HG03139 (cell line): ENCODE measurements around the gene ZNRD2.
"Not testable (repeated sequence)": the region's sequence is repeated elsewhere in the genome, so short reads cannot be mapped to it uniquely, and the experiment has no call there.

Source experiments
- ATAC-seq: cut with Tn5 transposase; IDR thresholded peaks from one replicate; pipeline ENCODE4 v1.9.1; 2021; ENCODE audit not compliant: unreplicated experiment

ZNRD2 gene

GRCh38 chr11:65555693-65556231 is 14.5 kb upstream of the ZNRD2 start:
- ATAC-seq: no peak

DNA sequence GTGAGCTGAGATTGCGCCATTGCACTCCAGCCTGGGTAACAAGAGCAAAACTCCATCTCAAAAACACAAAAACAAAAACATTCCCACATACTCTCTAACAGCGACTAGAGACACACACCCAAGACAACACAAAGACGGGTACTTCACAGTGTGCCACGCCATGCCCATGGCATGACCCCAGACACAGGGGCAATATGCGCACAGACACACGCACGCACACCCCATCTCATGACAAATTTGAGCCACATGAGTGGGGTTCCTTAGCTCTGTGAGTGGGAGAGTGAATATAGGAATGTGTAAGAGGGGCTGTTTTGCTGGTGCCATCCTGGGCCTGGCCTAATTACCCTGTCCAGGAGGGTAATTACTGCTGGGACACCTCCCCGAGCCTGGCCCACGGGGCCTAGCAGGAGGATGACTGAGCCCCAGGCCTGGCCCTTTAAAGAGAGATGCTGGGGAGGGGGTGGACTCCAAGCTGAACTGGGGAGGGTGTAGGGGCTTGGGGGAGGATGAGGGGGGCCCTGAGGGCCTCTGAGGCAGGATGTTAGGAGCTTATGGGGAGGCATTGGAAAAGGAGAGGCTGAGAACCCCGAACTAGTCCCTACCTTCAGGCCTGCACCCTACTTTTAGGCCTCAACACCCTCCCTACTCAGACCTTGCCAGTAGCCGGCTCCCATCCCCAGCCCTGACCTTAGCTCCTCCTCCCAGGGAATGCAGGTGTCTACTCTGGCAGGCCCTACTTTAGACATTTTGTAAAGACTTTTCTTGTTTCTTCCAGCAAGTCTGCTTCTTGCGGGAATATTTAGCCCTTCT is 13.6 kb upstream of the ZNRD2 start:
- no peak for ATAC-seq

DNA sequence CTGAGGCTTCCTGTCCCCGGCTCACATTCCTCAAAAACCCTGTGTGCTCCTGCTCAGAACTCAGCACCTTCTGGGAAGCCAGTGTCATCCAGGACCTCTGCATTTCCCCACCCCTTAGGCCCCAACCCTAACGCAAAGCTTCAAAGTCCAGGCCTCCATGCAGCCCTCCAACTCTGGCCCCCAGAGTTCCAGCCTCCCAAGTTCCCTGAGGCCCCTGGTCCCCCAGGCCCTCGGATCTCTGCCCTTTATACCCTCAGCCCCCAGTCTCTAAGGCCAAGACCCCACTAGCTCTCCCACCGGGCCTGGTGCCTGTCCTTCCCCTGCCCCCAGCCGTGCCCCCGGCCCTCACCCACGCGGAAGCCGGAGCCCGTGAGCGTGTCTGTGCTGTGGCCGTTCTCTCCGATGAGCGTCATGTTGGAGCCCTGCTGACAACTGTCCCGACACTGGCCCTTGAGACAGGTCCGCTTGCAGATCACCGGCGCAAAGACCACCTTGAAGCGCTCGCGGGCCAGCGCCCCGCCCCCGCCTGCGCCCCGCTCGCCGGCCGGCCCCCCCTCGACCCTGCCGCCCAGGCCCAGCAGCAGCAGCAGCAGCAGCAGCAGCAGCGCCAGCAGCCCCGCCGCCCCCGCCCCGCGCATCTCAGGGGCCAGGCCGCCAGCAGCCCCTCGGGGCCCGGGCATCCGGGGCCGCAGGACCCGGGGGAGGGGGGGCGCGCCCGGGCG is 12.8 kb upstream of the ZNRD2 start:
- no peak for ATAC-seq

- no peak for ATAC-seq
Observed at GRCh38 chr11:65558002-65558929, 12.0 kb upstream of the ZNRD2 start, which contains the start of gene LTBP3. Gene LTBP3, minus strand, starts transcription at chr11:65558359. Its CDS starts 400 bp downstream, at chr11:65557959.

DNA sequence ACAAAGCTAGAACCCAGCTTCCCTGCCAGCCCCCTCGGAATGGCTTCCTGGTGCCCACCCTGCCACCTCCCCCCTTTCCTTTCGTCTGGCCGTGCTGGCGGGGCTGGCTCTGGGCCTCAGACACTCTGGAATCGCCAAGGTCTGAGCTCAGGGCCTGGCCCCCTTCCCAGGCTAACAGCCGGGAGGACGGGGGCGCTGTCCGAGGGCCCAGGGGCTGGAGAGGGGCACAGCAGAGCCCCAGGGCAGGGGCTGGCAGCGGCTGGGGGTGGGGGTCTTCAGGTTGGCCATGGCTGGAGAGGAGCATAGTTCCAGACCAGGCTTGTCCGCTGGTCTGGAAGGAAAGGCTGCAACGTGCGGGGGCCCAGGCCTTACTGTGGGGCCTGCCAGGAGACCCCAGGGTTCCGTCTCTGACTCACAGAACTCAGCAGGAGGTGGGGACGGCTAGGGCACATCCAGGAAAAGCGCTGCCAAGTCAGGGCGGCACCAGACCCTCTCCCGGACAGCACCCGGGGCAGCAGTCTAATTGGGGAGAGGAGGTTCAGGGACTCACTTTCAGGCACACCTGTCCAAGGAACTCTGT is 11.3 kb upstream of the ZNRD2 start:
- no peak for ATAC-seq

DNA sequence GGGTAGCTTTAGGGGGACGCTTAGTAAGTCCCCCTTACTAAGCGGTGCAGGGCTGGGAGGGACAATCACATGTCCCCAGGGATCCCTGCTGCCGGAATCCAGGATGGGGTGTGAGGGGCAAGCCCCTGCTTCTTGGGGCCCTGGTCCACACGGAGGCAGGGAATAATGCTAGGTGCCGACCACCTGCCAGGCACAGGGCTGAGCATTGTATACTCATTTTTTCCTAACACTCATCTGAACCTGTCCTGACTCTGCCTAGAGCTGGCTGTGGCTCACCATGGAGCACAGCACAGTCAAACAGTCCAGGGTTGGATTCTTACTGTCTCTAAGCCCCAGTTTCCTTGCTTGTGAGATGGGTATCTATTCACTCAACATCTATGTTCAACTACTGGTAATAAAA is 10.7 kb upstream of the ZNRD2 start:
- no peak for ATAC-seq

DNA sequence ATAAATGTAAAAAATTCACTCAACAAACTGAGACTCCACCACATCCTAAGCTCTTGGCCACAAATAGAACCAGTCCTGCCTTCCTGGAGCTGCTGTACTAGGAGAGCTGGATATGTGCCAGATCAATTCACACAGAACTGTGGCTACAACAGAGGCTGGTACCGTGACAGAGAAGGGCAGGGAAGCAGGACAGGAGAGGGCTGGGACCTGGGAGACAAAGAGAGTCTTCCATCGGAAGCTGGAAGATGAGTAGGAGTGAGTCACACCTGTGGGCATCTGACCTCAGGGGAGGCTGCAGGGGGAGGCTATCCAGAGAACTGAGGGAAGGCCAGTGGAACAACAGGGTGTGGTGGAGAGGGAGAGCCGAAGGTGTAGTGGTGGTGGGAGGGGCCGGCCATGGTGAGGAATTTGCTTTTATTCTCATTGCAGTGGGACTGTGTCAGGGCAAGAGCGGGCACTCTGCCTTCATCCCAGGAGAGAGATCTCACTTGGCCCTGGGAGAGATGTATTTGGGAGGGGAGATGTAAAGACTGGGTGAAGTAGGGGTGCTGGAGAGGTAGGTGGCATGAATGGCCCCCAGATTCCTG is 10.2 kb upstream of the ZNRD2 start:
- ATAC-seq: no peak

GRCh38 chr11:65560555-65561418 is 9.5 kb upstream of the ZNRD2 start:
- ATAC-seq: no peak

DNA sequence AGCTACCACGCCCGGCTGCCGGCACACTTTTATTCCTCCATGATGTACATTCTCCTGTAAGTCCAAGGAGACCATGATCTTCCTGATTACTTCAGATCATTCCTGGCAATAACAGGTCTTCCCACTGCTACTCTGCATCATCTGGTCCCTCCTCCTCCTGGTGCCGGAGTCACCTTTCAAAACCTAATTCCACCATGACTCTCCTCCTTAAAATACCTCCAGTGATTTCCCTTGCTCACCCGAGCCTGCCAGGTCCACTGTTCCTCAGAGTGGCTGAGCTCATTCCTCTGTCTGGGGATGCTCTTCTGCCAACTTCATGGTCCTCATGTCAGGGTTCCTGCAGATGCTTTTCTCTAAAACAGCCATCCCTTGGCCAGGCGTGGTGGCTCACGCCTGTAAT is 8.3 kb upstream of the ZNRD2 start:
- no peak for ATAC-seq

GRCh38 chr11:65562788-65563187 is 7.5 kb upstream of the ZNRD2 start:
- no peak for ATAC-seq

DNA sequence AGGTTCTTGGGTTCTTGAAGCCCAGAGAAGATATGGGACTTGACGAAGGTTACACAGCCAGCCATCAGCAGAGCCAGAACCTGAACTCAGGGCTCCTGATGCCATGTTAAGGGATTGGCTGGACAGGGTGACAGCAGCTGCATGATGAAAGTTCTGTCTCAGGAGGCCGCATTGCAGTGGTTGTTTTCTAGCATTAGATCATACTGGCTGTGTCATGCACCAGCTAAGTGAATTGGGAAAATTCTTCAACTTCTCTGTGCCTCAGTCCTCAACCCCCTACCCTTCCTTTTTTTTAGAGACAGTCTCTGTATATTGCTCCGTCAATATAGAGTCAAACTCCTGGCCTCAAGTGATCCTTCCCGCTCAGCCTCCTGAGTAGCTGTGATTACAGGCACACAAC is 6.7 kb upstream of the ZNRD2 start:
- no peak for ATAC-seq

DNA sequence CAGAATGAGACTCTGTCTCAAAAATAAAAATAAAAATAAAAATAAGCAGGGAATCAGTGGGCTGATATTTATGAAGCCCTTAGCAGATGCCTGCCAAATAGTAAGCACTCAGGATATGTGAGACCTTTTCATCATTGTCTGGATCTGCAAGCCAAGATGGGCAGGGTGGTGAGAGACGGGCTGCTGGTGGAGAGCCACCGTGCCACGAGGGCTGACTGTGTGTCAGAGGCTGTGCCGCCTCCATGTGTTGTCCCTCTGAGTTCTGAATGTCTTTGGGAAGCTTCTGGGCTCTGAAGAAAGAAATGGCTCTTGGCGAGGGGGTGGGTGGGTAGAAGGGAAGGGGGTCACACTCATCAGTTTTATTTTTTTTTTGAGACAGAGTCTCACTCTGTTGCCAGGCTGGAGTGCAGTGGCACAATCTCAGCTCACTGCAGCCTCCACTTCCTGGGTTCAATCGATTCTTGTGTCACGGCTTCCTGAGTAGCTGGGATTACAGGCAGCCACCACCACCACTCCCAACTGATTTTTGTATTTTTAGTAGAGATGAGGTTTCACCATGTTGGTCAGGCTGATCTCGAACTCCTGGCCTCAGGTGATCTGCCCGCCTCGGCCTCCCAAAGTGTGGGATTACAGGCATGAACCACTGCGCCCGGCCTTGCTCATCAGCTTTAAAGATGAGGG is 5.3 kb upstream of the ZNRD2 start:
- not testable (repeated sequence) for ATAC-seq

- no peak for ATAC-seq
Observed at GRCh38 chr11:65565624-65566453, 4.4 kb upstream of the ZNRD2 start.

- no peak for ATAC-seq
Observed at GRCh38 chr11:65569164-65569972, 909 bp upstream of the ZNRD2 start.

- no peak for ATAC-seq
Observed at GRCh38 chr11:65571420-65571819, 1.1 kb downstream of the ZNRD2 start.

- no peak for ATAC-seq
Observed at GRCh38 chr11:65571940-65572339, 1.7 kb downstream of the ZNRD2 start.
